Lower leg skin (tissue), 4 donors: ENCODE measurements around the gene UCHL1. TPM values are rescaled to one million over a fixed set of nuclear protein-coding genes. Genes with fewer than 3 reads are reported as not detected.

Experiments
- DNase-seq, 2 donors: peaks; one replicate each; pipeline ENCODE4 v3.0.0-alpha.2; 2019; ENCODE audit warnings: low spot score in 2 of 2
- H3K4me3 ChIP-seq: fragments of 200-600 bp; sonication (generic); 2 replicates; pipeline ENCODE4 v1.5.1; 2017; ENCODE audit warnings: mild to moderate bottlenecking, low read depth; ENCODE audit not compliant: poor library complexity, severe bottlenecking
- POLR2A ChIP-seq, 2 donors: fragments of 450-650 bp; IDR thresholded peaks; one replicate each; pipeline ENCODE4 v1.6.1; 2016 to 2017; ENCODE audit warnings: antibody characterized with exemption in 2 of 2, mild to moderate bottlenecking in 1 of 2, moderate library complexity in 1 of 2
- WGBS, 2 donors: methylation state at CpG; one replicate each; pipeline ENCODE4 v1.1.5; 2018; 5-methylcytosine and 5-hydroxymethylcytosine counted together
- intact Hi-C: fragments of 100-400 bp; cut with DNase I; formaldehyde crosslinking; loops from one replicate; pipeline ENCODE4 v1.15.0; 2023; ENCODE audit warnings: low total_unique reads
- total RNA-seq, 4 donors: library from RNA; depleted of rRNA; stranded (reverse); fragments of >200 nt; gene quantifications; one replicate each; pipeline ENCODE4 v1.1.0, GENCODE V29; 2016
- TF ChIP-seq, protein P1 (sequence below), 3 donors: fragments of 450-650 bp; IDR thresholded peaks; one replicate each; pipeline ENCODE4 v1.5.1; 2016; ENCODE audit warnings: antibody characterized with exemption in 3 of 3, mild to moderate bottlenecking in 3 of 3, moderate library complexity in 2 of 3

UCHL1 gene
- total RNA-seq, 4 donors from 2014 or later = 2.2 to 8.3 (median 5.1) TPM

DNA sequence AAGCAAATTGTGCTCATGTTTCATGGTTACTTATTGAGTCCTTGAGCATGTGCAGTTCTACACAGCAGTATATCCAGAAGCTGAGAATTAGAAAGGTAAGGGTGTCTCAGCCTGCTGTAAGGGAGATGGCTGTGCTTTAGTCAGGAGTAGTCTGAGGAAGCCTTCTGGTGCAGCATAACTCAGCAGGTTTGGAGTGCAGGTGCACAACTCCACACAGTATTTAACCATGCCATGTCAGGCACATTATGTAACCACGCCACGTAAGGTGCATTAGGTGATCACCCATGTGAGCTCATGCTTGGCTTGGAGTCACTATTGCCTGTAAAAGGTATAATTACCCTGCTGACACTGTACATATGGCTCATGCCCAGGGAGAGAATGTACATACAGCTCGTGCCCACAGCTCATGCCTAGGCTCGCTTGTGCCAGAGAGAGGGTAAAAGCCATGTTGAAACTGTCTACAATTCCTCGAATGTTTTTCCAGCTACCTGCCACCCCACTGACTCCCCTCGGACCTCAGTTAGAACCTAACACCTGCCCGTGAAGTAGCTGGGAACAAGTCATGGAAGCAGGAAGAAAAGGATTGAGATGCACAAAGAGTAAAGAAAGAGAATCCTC, 37.8 kb downstream of the UCHL1 start:
- WGBS, 2 donors = 89 to 95% methylated on average over 7 of the region's 7 CpGs
- no peak for DNase-seq
- H3K4me3 ChIP-seq = no peak overlapping the region
- TF ChIP-seq POLR2A (IDR thresholded peaks at IDR 0.05) = no peak
- TF ChIP-seq, protein P1, sequence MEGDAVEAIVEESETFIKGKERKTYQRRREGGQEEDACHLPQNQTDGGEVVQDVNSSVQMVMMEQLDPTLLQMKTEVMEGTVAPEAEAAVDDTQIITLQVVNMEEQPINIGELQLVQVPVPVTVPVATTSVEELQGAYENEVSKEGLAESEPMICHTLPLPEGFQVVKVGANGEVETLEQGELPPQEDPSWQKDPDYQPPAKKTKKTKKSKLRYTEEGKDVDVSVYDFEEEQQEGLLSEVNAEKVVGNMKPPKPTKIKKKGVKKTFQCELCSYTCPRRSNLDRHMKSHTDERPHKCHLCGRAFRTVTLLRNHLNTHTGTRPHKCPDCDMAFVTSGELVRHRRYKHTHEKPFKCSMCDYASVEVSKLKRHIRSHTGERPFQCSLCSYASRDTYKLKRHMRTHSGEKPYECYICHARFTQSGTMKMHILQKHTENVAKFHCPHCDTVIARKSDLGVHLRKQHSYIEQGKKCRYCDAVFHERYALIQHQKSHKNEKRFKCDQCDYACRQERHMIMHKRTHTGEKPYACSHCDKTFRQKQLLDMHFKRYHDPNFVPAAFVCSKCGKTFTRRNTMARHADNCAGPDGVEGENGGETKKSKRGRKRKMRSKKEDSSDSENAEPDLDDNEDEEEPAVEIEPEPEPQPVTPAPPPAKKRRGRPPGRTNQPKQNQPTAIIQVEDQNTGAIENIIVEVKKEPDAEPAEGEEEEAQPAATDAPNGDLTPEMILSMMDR (IDR thresholded peaks at IDR 0.05) = no peak
- intact Hi-C loops = no loop called here

DNA sequence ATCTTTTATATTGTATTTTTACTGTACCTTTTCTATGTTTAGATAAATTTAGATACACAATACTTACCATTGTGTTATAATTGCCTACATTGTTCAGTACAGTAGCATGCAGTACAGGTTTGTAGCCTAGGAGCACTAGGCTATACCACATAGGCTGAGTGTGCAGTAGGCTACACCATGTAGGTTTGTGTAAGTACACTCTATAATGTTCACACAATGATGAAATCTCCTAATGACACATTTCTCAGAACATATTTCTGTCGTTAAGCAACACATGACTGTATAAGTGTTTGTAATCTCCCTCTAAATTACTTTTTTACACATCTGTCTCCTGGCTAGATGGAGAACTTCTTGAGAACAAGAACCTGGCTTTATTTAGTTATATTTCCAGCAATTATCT, 40.3 kb downstream of the UCHL1 start:
- no peak overlapping the region for H3K4me3 ChIP-seq
- intact Hi-C loops = no loop called here
- DNase-seq = no peak
- WGBS, 2 donors = 33 to 68% methylated on average over 1 of the region's 1 CpG
- TF ChIP-seq POLR2A (IDR thresholded peaks at IDR 0.05) = no peak
- TF ChIP-seq, protein P1 (IDR thresholded peaks at IDR 0.05) = no peak

DNA sequence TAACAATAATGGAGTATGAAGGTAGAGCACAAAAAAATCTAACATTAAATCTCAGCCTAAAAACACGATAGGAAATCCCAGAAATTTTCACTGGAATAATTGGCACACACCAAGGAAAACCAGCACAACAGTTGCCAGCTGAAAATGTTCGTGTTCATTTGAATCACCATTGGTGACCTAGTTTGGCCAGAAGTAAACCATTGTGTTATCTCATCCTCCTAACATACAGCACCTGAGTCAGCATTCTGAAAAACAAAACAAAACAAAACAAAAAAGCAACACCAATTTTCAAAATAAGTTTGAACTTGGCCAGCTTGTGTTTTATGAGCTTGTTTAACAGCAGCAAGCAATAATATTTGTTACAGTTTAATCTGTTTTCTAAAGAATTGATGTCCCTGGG, 41.1 kb downstream of the UCHL1 start:
- no peak for TF ChIP-seq POLR2A (IDR thresholded peaks at IDR 0.05)
- TF ChIP-seq, protein P1 (IDR thresholded peaks at IDR 0.05) = no peak
- WGBS, 2 donors = 6 to 28% methylated on average over 2 of the region's 2 CpGs
- no peak for DNase-seq
- H3K4me3 ChIP-seq = no peak overlapping the region
- intact Hi-C loops = no loop called here

DNA sequence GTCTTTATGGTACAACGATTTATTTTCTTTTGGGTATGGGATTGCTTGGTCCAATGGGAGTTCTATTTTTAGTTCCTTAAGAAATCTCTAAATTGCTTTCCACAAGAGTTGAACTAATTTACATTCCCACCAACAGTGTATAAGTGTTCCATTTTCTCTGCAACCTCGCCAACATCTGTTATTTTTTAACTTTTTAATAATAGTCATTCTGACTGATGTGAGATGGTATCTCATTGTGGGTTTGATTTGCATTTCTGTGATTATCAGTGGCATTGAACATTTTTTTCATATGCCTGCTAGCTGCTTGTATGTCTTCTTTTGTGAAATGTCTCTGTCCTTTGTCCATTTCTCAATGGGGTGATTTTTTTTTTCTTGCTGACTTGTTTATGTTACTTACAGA, 42.8 kb downstream of the UCHL1 start:
- no peak for DNase-seq
- intact Hi-C loops = no loop called here
- TF ChIP-seq, protein P1 (IDR thresholded peaks at IDR 0.05) = no peak
- no peak for TF ChIP-seq POLR2A (IDR thresholded peaks at IDR 0.05)
- no peak overlapping the region for H3K4me3 ChIP-seq
- WGBS, 2 donors = 69 to 77% methylated on average over 2 of the region's 2 CpGs

DNA sequence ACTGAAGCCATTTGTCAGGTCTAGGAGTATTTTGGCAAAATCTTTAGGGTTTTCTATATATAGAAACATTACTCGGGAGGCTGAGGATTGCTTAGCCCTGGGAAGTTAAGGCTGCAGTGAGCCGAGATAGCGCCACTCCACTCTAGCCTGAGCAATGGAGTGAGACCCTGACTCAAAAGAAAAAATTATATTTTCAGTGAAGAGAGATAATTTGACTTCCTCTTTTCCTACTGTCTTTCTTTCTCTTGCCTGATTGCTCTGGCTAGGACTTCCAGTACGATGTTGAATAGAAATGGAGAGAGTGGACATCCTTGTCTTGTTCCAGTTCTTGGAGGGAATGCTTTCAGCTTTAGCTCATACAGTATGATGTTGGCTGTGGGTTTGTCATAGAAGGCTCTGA, 44.4 kb downstream of the UCHL1 start:
- TF ChIP-seq, protein P1 (IDR thresholded peaks at IDR 0.05) = no peak
- TF ChIP-seq POLR2A (IDR thresholded peaks at IDR 0.05) = no peak
- no peak overlapping the region for H3K4me3 ChIP-seq
- intact Hi-C loops = no loop called here
- no peak for DNase-seq
- WGBS, 2 donors = 88 to 89% methylated on average over 4 of the region's 4 CpGs
